Measurements from ENCODE around the gene LDLRAD4.

Gene LDLRAD4

DNA sequence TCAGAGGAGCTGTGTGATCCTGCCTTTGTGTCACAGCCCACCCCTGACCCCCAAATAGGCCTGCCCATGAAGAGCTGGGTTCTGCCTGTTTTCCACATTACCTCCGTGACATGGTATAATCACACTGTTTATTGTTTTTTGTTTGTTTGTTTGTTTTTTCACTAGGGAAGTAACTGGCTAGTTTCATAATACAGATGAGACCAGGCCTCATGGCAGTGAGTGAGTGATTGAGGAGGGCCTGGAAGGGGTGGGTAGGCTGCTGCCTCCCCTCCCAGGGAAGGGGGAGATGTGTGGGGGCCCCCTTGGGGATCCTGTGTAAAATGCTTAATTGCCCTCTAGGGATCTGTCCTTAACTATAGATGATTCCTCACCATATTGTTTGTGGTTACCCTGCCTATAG is 190.5 kb downstream of the LDLRAD4 start:
- Histone ChIP-seq H3K36me3 (ENCODE audit: insufficient read depth) (no peaks in the 10 kb centered on the region), H3K4me2 (no peak overlapping the region), H3K27ac (no peak overlapping the region), H3K9ac (no peak overlapping the region), H2AFZ (ENCODE audit: low read depth) (no peak overlapping the region), H3K4me1 (ENCODE audit: low read depth, poor library complexity, severe bottlenecking) (no peaks in the 10 kb centered on the region), H4K20me1 (ENCODE audit: insufficient read depth) (no peaks in the 10 kb centered on the region), H3K79me2 (ENCODE audit: insufficient read depth, low read depth) (no peaks in the 10 kb centered on the region), H3K4me3 (IDR thresholded peaks at IDR 0.05; ENCODE audit: insufficient read depth, low read depth, low read length) (no peak overlapping the region), H3K27me3 (ENCODE audit: insufficient read depth, low read depth) (no peaks in the 10 kb centered on the region)
- TF ChIP-seq, protein P1, sequence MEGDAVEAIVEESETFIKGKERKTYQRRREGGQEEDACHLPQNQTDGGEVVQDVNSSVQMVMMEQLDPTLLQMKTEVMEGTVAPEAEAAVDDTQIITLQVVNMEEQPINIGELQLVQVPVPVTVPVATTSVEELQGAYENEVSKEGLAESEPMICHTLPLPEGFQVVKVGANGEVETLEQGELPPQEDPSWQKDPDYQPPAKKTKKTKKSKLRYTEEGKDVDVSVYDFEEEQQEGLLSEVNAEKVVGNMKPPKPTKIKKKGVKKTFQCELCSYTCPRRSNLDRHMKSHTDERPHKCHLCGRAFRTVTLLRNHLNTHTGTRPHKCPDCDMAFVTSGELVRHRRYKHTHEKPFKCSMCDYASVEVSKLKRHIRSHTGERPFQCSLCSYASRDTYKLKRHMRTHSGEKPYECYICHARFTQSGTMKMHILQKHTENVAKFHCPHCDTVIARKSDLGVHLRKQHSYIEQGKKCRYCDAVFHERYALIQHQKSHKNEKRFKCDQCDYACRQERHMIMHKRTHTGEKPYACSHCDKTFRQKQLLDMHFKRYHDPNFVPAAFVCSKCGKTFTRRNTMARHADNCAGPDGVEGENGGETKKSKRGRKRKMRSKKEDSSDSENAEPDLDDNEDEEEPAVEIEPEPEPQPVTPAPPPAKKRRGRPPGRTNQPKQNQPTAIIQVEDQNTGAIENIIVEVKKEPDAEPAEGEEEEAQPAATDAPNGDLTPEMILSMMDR (conservative IDR thresholded peaks at IDR 0.05; ENCODE audit: low read depth, low read length): no peak

DNA sequence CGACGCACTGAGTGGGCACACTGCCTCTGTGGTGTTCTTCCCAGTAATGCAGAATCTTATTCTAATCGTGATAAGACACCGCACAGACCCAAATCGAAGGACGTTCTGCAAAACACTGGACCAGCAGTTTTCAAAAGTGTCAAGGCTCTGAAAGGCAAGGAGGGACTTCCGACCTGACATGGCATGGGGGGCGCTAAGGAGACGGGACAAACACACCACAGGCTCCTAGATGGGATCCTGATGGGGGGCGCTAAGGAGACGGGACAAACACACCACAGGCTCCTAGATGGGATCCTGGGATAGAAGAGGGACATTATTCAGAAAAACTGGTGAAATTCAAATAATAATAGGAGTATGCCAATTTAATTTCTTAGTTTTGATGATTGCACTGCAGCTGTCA is 191.4 kb downstream of the LDLRAD4 start:
- H3K9ac ChIP-seq: no peak overlapping the region
- no peaks in the 10 kb centered on the region for H3K4me1 ChIP-seq (ENCODE audit: low read depth, poor library complexity, severe bottlenecking)
- H3K4me2 ChIP-seq: no peak overlapping the region
- H3K4me3 ChIP-seq (IDR thresholded peaks at IDR 0.05; ENCODE audit: insufficient read depth, low read depth, low read length): no peak overlapping the region
- H3K79me2 ChIP-seq (ENCODE audit: insufficient read depth, low read depth): no peaks in the 10 kb centered on the region
- H4K20me1 ChIP-seq (ENCODE audit: insufficient read depth): no peaks in the 10 kb centered on the region
- no peaks in the 10 kb centered on the region for H3K36me3 ChIP-seq (ENCODE audit: insufficient read depth)
- TF ChIP-seq, protein P1 (conservative IDR thresholded peaks at IDR 0.05; ENCODE audit: low read depth, low read length): no peak
- no peak overlapping the region for H2AFZ ChIP-seq (ENCODE audit: low read depth)
- no peak overlapping the region for H3K27ac ChIP-seq
- no peaks in the 10 kb centered on the region for H3K27me3 ChIP-seq (ENCODE audit: insufficient read depth, low read depth)

DNA sequence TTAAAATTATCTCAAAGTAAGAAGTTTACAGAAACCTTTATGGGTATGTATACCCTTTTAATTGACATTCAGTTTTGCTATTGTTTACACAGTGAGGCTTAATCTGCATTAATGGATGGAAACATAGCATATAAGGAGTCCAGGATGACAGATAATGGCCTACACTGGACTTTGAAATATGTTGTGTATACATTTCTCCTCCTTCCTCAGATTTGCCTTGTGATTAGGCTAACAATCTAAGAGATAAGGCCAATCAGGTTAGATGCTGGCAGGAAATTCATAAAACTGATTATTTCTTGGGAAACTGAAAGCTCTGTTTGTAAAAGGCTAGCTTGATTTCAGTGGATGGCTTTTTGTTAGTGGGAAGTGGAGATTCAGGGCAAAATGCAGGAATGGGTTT is 191.9 kb downstream of the LDLRAD4 start:
- Histone ChIP-seq H3K9ac (no peak overlapping the region), H3K27me3 (ENCODE audit: insufficient read depth, low read depth) (no peaks in the 10 kb centered on the region), H3K4me2 (no peak overlapping the region), H3K27ac (no peak overlapping the region), H3K4me3 (IDR thresholded peaks at IDR 0.05; ENCODE audit: insufficient read depth, low read depth, low read length) (no peak overlapping the region), H3K4me1 (ENCODE audit: low read depth, poor library complexity, severe bottlenecking) (no peaks in the 10 kb centered on the region), H2AFZ (ENCODE audit: low read depth) (no peak overlapping the region), H3K79me2 (ENCODE audit: insufficient read depth, low read depth) (no peaks in the 10 kb centered on the region), H3K36me3 (ENCODE audit: insufficient read depth) (no peaks in the 10 kb centered on the region), H4K20me1 (ENCODE audit: insufficient read depth) (no peaks in the 10 kb centered on the region)
- TF ChIP-seq, protein P1 (conservative IDR thresholded peaks at IDR 0.05; ENCODE audit: low read depth, low read length): no peak

DNA sequence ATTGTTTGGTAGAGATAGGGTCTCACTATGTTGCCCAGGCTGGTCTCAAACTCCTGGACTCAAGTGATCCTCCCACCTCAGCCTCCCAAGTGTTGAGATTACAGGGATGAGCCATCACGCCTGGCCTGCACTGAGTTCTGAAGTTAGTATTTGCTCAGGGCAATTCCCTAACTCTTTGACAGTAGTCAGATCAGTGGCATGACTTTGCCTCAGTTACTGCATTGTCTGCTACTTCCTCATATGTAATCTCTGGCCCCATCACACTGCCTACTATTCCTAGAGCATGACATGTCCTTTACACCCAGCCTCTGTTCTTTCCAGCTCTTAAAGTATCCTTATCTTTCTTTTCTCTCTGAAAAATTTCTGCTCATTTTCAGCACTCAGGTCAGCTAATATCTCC is 193.5 kb downstream of the LDLRAD4 start:
- Histone ChIP-seq H3K27me3 (ENCODE audit: insufficient read depth, low read depth) (no peaks in the 10 kb centered on the region), H3K36me3 (ENCODE audit: insufficient read depth) (no peaks in the 10 kb centered on the region), H3K4me2 (no peak overlapping the region), H3K4me1 (ENCODE audit: low read depth, poor library complexity, severe bottlenecking) (no peaks in the 10 kb centered on the region), H2AFZ (ENCODE audit: low read depth) (no peak overlapping the region), H3K9ac (no peak overlapping the region), H3K79me2 (ENCODE audit: insufficient read depth, low read depth) (no peaks in the 10 kb centered on the region), H3K4me3 (IDR thresholded peaks at IDR 0.05; ENCODE audit: insufficient read depth, low read depth, low read length) (no peak overlapping the region), H4K20me1 (ENCODE audit: insufficient read depth) (no peaks in the 10 kb centered on the region), H3K27ac (no peak overlapping the region)
- TF ChIP-seq, protein P1 (conservative IDR thresholded peaks at IDR 0.05; ENCODE audit: low read depth, low read length): no peak
